Endothelial cell of umbilical vein (primary cell): Measurements from ENCODE around the gene RAPGEF3. TPM values are rescaled to one million over a fixed set of nuclear protein-coding genes. Genes with fewer than 3 reads are reported as not detected.

Source experiments
- BruUV-seq: library from RNA; stranded (reverse); fragments of 400-500 nt; replicated peaks from 2 replicates; lab custom pipeline; 2021; lab: Mats Ljungman, UMichigan
- CTCF ChIA-PET: fragments of 300-600, 350-600 bp; sonication (Branson Sonifier 250); formaldehyde crosslinking; loops from one replicate; lab custom pipeline; 2021; ENCODE audit warnings: antibody characterized with exemption, inconsistent platforms; lab: Charles Lee
- POLR2A ChIA-PET: fragments of 300-600, 350-600 bp; sonication (Branson Sonifier 250); formaldehyde crosslinking; loops from one replicate; lab custom pipeline; 2021; ENCODE audit warnings: antibody characterized with exemption, inconsistent platforms; lab: Charles Lee
- DNase-seq: peaks from one replicate; pipeline ENCODE4 v3.0.0-alpha.2; 2011; ENCODE audit warnings: low read depth, low spot score
- FAIRE-seq: peaks from 2 replicates; lab custom pipeline; 2011; peaks lifted over from hg19 to GRCh38; lab: Jason Lieb, UNC
- H2AFZ ChIP-seq: 2 replicates; pipeline ENCODE4 v1.6.0; 2012; ENCODE audit warnings: low read depth, low read length, control low read depth, inconsistent platforms
- H3K27ac ChIP-seq: 2 replicates; pipeline ENCODE4 v1.5.1; 2011; ENCODE audit warnings: low read depth, mild to moderate bottlenecking, control low read depth, low read length, moderate library complexity; ENCODE audit not compliant: insufficient read depth
- H3K27me3 ChIP-seq, 2 experiments: 2 replicates each; pipeline versions ENCODE4 v1.6.0 to v1.6.1; 2011; ENCODE audit warnings: low read length in 2 of 2, mixed read lengths in 1 of 2; ENCODE audit not compliant: control insufficient read depth in 2 of 2, insufficient read depth in 2 of 2
- H3K36me3 ChIP-seq, 2 experiments: 2 replicates in 1 of 2; 3 replicates in 1 of 2; pipeline ENCODE4 v1.5.1; 2011; ENCODE audit warnings: low read length in 2 of 2, mild to moderate bottlenecking in 1 of 2, moderate library complexity in 1 of 2; ENCODE audit not compliant: control insufficient read depth in 2 of 2, insufficient read depth in 2 of 2; ENCODE audit errors: extremely low read depth in 1 of 2
- H3K4me1 ChIP-seq: 3 replicates; pipeline ENCODE4 v1.5.1; 2011; ENCODE audit warnings: mild to moderate bottlenecking, low read length; ENCODE audit not compliant: control insufficient read depth, insufficient read depth; ENCODE audit errors: extremely low read depth
- H3K4me2 ChIP-seq: 2 replicates; pipeline ENCODE4 v1.6.1; 2011; ENCODE audit warnings: low read length, control low read depth, mixed read lengths; ENCODE audit not compliant: insufficient read depth
- H3K4me3 ChIP-seq, 3 experiments: fragments of 200-600 bp in 1 of 3; sonication (generic), shearing (Covaris generic) in 1 of 3; replicated peaks in 1 of 3; 2 replicates each; pipeline ENCODE4 v1.5.1; 2011 to 2016; ENCODE audit warnings: control low read depth in 3 of 3, low read length in 3 of 3, mild to moderate bottlenecking in 2 of 3, inconsistent platforms in 1 of 3, low read depth in 1 of 3, moderate library complexity in 1 of 3; ENCODE audit not compliant: insufficient read depth in 1 of 3
- H3K79me2 ChIP-seq: 2 replicates; pipeline ENCODE4 v1.6.0; 2012; ENCODE audit warnings: low read length, inconsistent platforms; ENCODE audit not compliant: control insufficient read depth, insufficient read depth
- H3K9ac ChIP-seq: replicated peaks from 2 replicates; pipeline ENCODE3; 2011; ENCODE audit warnings: low read length, control low read depth; ENCODE audit not compliant: insufficient read depth; ENCODE audit errors: extremely low read depth
- H3K9me1 ChIP-seq: replicated peaks from 3 replicates; pipeline ENCODE4 v1.6.0; 2011; ENCODE audit warnings: mild to moderate bottlenecking, low read length; ENCODE audit not compliant: control insufficient read depth, insufficient read depth; ENCODE audit errors: extremely low read depth
- H3K9me3 ChIP-seq: replicated peaks from 2 replicates; pipeline ENCODE4 v1.5.1; 2012; ENCODE audit warnings: low read length, inconsistent platforms; ENCODE audit not compliant: control insufficient read depth, insufficient read depth
- H4K20me1 ChIP-seq: replicated peaks from 2 replicates; pipeline ENCODE3; 2011; ENCODE audit warnings: mild to moderate bottlenecking, low read length; ENCODE audit not compliant: control insufficient read depth, insufficient read depth; ENCODE audit errors: extremely low read depth
- CTCF ChIP-seq, 2 donors: IDR thresholded peaks; 1 replicate in 1 of 2; 2 replicates in 1 of 2; pipeline ENCODE4 v1.5.1; 2011; ENCODE audit warnings: low read length in 2 of 2, mild to moderate bottlenecking in 2 of 2, moderate library complexity in 2 of 2, control low read depth in 1 of 2, inconsistent platforms in 1 of 2, low read depth in 1 of 2; ENCODE audit not compliant: insufficient read depth in 1 of 2; ENCODE audit errors: extremely low read depth in 1 of 2
- EZH2 ChIP-seq: IDR thresholded peaks from 2 replicates; pipeline ENCODE4 v1.6.1; 2012; ENCODE audit warnings: borderline replicate concordance, low read depth, mild to moderate bottlenecking, moderate library complexity, low read length, inconsistent platforms; ENCODE audit not compliant: severe bottlenecking
- GATA2 ChIP-seq: IDR thresholded peaks from 2 replicates; pipeline ENCODE4 v1.7.0; 2011; ENCODE audit warnings: low read depth, mild to moderate bottlenecking, moderate library complexity, mixed read lengths, low read length; ENCODE audit not compliant: insufficient read length, insufficient read depth
- JUN ChIP-seq: IDR thresholded peaks from 2 replicates; pipeline ENCODE4 v1.6.1; 2011; ENCODE audit warnings: borderline replicate concordance, low read depth; ENCODE audit not compliant: insufficient read length, insufficient read depth
- dilution Hi-C: fragments of 300-500 bp; cut with MboI; formaldehyde crosslinking; loops from one replicate; pipeline ENCODE4 v1.15.0; 2019; ENCODE audit warnings: low sequenced_read_pairs; ENCODE audit not compliant: extremely low pct_ligation_motif_present
- intact Hi-C: fragments of 100-400 bp; cut with micrococcal nuclease; formaldehyde crosslinking; loops from one replicate; pipeline ENCODE4 v1.10.0; 2022
- polyA plus RNA-seq, 4 experiments: library from polyadenylated mRNA; depleted of rRNA in 3 of 4; stranded (reverse) in 3 of 4; unstranded in 1 of 4; fragments of >200 nt; gene quantifications; 2 replicates each; pipeline versions ENCODE4 v1.2.1 to v1.2.3, GENCODE V29; 2011 to 2012; ENCODE audit warnings: missing spikeins in 1 of 4
- total RNA-seq: library from RNA; stranded (reverse); gene quantifications from 2 replicates; pipeline ENCODE4 v1.2.3, GENCODE V29; 2021

RAPGEF3 gene
- total and polyA plus RNA-seq, 2 donors (not counting 3 experiments of a cell fraction or from before 2014, with no cell fraction given): 34.5 to 55.1 TPM

- no peak for TF ChIP-seq GATA2
- no peak for TF ChIP-seq CTCF (IDR thresholded peaks at IDR 0.05; ENCODE audit: extremely low read depth in 1 of 2, insufficient read depth in 1 of 2, low read depth in 1 of 2, low read length in 2 of 2)
- no peak for TF ChIP-seq JUN
- Histone ChIP-seq H3K36me3 (peaks cover 0 to 16% of the 10 kb centered on the region in 2 experiments), H3K9ac (no peak overlapping the region), H2AFZ (no peak overlapping the region), H3K4me1 (peaks cover 8% of the 10 kb centered on the region), H3K4me3 (no peak overlapping the region), H3K4me2 (no peak overlapping the region), H4K20me1 (no peaks in the 10 kb centered on the region), H3K9me1 (no peaks in the 10 kb centered on the region), H3K27ac (no peak overlapping the region), H3K9me3 (no peaks in the 10 kb centered on the region), H3K27me3 (no peaks in the 10 kb centered on the region), H3K79me2 (no peaks in the 10 kb centered on the region)
- FAIRE-seq (no peak), DNase-seq (no peak)
- dilution Hi-C loops (no loop called here), intact Hi-C loops (no loop called here)
- BruUV-seq: no TSS peak
- POLR2A ChIA-PET: interaction anchor here (1.5 kb wide), 1 partner anchor 102 kb away, joined by 3 read pairs; no protein-coding TSS in a partner anchor
- CTCF ChIA-PET: interaction anchor here (0.9 to 10.4 kb wide), 10 partner anchors 21 to 206 kb away, joined by 3 to 385 read pairs (median 6); partner anchors contain the start of genes RAPGEF3 and SLC48A1
Observed at GRCh38 chr12:47736216-47736615, 22.5 kb downstream of the RAPGEF3 start.

GRCh38 chr12:47735649-47736048, 23.0 kb downstream of the RAPGEF3 start:
- BruUV-seq: no TSS peak

More at GRCh38 chr12:47735649-47736048, 23.0 kb downstream of the RAPGEF3 start:
- Histone ChIP-seq H3K4me2 (no peak overlapping the region), H3K36me3 (peaks cover 0 to 14% of the 10 kb centered on the region in 2 experiments), H3K27me3 (no peaks in the 10 kb centered on the region), H2AFZ (no peak overlapping the region), H3K79me2 (no peaks in the 10 kb centered on the region), H3K9me3 (no peaks in the 10 kb centered on the region), H3K4me3 (no peak overlapping the region), H4K20me1 (no peaks in the 10 kb centered on the region), H3K9me1 (no peaks in the 10 kb centered on the region), H3K9ac (no peak overlapping the region), H3K27ac (no peak overlapping the region), H3K4me1 (peaks cover 3% of the 10 kb centered on the region)
- dilution Hi-C loops: no loop called here
- ChIA-PET CTCF (interaction anchor here (0.9 to 10.4 kb wide), 6 partner anchors 22 to 206 kb away, joined by 3 to 385 read pairs (median 7); partner anchors contain the start of genes RAPGEF3 and SLC48A1), POLR2A (interaction anchor here (1.5 kb wide), 1 partner anchor 103 kb away, joined by 3 read pairs; no protein-coding TSS in a partner anchor)
- DNase-seq (no peak), FAIRE-seq (no peak)
- intact Hi-C loops: no loop called here
- TF ChIP-seq CTCF (IDR thresholded peaks at IDR 0.05; ENCODE audit: extremely low read depth in 1 of 2, insufficient read depth in 1 of 2, low read depth in 1 of 2, low read length in 2 of 2) (no peak), EZH2 (no peak)
